ENCODE measurements around the gene FOLR3.
"Not testable (repeated sequence)": the region's sequence is repeated elsewhere in the genome, so short reads cannot be mapped to it uniquely, and the experiment has no call there.

FOLR3 gene

DNA sequence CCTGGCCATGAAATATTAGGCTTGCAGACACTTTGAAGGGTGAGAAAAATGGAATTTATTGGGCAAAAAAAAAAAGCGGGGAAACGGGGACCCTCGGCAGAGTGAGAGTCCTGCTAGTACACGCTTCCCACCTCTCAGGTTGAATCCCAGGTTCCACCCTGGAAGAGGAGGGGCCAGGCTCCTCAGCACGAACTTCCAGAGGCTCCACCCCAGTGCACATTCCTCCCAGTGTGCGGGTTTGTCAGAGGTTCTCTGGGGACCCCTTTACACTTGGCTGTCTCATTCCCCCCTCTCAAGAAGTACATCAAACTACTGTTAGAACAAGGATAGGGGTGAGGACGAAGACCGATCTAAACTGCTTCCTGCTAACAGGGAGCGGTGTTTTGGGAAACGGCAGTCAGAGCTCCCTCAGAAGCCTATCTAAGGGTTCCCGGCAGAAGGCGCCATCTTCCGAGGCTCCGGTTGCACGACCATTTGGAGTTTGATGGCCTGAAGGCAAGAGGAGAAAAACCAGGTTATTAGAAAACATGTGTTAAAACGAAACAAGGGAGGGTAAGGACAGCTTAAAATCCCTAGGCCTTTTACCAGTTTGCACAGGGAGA, 27.5 kb downstream of the FOLR3 start:
- DNase-seq (ENCODE audit: low read depth): no peak

DNA sequence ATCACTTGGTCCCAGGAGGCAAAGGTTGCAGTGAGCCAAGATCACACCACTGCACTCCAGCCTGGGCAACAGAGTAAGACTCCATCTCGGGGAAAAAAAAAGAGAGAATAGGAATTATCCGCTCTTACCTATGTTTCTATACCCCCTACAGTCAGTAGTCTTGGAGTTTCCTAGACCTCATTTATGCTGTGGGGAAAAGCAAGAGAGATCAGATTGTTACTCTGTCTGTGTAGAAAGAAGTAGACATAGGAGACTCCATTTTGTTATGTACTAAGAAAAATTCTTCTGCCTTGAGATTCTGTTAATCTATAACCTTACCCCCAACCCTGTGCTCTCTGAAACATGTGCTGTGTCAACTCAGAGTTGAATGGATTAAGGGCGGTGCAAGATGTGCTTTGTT, 28.7 kb downstream of the FOLR3 start:
- DNase-seq (ENCODE audit: low read depth): not testable (repeated sequence)

DNA sequence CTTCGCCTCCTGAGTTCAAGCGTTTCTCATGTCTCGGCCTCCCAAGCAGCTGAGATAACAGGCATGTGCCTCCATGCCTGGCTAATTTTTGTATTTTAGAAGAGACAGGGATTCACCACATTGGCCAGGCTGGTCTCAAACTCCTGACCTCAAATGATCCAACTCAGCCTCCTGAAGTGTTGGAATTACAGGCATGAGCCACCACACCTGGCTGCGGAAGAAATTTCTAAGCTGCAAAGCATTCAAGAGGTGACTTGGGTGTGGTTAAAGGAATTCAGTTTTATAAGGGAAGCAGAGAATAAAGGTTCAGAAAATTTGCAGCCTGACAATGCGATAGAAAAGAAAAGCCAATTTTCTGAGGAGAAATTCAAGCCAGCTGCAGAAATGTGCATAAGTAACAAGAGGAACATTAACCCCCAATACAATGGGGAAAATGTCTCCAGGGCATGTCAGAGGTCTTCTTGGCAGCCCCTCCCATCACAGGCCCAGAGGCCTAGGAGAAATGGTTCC, 33.6 kb downstream of the FOLR3 start:
- not testable (repeated sequence) for DNase-seq (ENCODE audit: low read depth)

DNA sequence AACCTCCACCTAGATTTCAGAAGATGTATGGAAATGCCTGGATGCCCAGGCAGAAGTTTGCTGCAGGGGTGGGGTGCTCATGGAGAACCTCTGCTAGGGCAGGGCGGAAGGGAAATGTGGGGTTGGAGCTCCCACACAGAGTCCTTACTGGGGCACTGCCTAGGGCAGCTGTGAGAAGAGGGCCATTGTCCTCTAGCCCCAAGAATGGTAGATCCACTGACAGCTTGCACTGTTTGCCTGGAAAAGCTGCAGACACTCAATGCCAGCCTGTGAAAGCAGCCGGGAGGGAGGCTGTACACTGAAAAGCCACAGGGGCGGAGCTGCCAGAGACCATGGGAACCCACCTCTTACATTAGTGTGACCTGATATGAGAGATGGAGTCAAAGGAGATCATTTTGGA, 34.2 kb downstream of the FOLR3 start:
- not testable (repeated sequence) for DNase-seq (ENCODE audit: low read depth)

DNA sequence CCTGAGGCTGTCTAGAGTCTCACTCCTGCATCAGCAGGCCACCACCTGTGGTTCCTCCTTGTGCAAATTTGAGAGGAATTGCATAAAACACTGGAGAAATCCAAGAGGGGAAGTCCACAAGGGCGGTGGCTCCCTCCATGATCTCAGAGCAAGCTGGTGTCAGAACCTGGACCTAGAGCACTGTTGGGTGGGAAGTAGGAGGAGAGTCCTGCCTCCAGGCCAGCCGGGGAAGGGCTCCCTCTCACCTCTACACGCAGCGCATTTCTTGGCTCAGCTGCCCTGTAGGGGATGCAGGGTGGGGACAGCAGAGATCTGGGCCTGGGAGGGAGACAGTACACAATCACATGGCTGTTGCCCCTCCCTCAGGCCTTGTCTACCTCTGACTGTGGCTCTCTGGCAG, 36.5 kb downstream of the FOLR3 start:
- not testable (repeated sequence) for DNase-seq (ENCODE audit: low read depth)

DNA sequence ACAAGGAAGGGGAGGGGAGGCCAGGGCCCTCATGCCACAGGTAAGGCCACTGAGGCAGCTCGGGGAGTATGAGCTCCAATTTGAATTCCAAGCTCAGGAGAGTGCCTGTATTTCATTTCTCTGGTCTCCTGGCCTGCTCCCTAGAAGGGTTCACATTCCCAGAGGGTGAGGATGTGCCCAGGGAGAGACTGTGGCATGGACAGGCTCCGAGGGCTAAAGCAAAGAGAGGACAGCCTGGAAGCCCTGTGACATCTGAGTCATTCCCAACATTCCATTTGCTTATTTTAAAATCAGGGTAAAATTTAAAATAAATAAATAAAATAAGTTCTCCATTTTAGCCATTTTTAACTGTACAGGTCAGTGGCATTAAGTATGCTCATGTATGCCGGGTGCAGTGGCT, 37.8 kb downstream of the FOLR3 start:
- DNase-seq (ENCODE audit: low read depth): no peak

DNA sequence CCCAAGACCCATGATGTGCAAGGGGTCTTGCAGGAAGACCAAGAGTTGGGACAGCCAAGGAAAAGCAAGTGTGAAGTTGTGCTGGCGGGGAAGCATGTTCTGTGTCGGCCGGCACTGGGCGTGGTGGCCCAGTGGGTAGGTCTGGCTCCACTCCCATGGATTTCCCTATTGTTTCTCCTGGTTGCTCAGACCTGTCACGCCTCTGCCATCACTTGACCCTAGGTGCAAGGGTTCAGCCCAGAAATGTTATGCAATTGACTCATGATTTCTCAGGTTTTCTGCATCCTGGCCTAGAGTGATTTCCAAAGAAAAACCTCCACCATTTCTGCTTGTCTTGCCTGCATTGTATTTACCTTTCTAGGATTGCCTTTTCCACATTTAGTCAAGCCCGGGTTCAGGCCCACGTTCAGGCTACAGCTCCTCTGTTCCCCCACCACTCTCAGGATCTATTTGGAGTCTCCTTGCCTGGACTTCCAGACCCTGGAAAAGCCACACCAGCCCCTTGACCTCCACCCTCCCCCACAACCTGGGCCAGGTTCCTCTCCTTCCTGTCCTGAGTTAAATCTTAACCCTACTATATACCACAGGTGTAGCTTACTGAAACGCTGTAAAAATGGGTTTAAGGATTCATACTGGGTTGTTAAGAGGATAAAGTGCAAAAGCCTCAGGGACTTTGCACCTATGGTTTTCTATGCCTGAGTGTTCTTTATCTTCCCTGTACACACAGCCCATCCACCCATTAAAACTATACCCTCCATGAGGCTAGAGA, 39.0 kb downstream of the FOLR3 start:
- DNase-seq (ENCODE audit: low read depth): no peak

DNA sequence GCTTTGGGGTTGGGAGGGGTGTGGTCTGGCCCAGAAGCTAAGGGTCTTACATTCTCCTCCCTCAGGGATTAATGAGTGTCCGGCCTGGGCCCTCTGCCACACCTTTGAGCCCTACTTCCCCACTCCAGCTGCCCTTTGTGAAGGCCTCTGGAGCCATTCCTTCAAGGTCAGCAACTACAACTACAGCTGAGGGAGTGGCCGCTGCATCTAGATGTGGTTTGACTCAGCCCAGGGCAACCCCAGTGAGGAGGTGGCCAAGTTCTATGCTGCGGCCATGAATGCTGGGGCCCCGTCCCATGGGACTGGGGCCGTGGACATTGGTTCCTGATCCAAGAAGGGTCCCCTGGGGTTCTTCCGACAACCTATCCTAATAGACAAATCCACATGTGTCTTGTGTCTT, 42.1 kb downstream of the FOLR3 start:
- DNase-seq (ENCODE audit: low read depth): no peak

DNA sequence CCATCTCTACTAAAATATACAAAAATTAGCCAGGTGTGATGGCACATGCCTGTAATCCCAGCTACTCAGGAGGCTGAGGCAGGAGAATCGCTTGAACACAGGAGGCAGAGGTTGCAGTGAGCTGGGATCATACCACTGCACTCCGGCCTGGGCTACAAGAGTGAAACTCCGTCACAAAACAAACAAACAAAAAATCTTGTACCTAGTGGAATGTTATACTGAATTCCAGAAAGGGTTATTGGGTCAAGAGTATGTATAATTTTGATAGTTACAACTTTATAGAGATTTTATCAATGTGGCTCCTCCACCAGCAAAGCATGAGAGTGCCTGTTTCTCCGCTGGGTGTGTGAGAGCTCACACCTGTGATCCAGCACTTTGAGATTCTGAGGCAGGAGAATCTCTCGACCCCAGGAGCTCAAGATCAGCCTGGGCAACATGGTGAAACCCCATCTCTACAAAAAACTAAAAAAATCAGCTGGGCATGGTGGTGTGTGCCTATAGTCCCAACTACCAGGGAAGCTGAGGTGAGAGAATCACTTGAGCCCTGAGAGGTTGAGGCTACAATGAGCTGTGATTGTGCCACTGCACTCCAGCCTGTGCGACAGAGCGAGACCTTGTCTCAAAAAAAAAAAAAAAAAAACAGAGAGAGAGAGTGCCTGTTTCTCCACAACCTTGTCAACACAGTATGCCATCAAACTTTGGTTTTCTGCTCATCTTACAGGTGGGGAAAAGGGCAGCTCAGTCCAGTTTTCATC, 43.7 kb downstream of the FOLR3 start:
- no peak for DNase-seq (ENCODE audit: low read depth)

DNA sequence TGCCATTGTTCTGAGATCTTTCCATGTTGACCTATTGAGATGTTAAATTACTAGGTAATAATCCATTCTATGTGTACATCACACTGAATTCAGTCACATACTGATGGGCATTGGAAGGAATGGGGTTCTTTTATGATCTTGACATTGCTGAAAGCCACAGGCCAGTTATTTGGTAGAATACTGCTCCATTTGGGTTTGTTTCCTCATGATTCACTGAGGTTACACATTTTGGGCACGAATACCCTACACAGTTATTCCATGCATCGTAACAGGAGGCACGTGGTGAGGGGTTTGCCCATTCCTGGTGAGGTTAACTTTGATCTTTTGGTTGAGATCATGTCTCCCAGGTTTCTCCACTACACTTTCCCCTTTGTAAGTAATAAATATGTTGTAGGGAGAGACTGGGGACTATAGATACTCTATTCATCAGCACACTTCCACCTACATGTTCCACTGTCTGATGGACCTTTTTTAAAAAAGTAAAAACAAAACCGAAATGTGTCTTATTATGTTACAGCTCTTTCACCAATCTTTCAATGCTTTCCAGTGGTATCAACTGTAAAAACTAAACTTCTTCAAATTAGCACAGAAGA, 44.4 kb downstream of the FOLR3 start:
- DNase-seq (ENCODE audit: low read depth): no peak

DNA sequence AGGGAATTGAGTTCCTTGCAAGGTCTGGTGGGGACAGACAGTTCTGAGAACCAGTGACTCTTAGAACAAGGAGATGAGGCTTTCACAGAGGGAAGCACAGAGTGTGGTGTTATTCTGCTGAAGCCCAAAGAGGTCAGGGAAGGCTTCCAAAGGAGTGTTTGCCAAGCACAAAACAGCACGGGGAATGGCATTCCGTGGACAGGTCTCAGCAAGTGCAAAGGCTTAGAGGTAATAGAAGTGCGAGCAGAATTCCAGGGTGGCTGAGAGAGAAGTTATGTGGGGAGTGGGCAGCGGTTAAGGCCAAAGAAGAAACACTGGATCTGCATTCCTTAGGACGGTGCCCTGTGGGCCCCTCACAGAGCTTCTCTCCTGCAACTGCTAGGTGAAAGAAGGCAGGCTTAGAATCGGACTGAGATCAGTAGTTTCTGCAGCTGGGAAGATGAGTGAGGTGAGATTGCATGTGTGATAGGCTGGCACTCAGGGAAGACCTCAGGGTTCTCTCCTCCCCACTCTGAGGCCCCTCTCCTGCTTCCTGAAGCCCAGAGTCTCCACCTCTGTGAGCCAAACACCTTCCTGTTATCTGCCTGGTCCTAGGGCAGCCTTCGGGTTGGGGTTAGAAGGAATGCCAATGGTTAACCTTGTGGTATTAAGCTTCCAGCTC, 45.5 kb downstream of the FOLR3 start:
- not testable (repeated sequence) for DNase-seq (ENCODE audit: low read depth)

DNA sequence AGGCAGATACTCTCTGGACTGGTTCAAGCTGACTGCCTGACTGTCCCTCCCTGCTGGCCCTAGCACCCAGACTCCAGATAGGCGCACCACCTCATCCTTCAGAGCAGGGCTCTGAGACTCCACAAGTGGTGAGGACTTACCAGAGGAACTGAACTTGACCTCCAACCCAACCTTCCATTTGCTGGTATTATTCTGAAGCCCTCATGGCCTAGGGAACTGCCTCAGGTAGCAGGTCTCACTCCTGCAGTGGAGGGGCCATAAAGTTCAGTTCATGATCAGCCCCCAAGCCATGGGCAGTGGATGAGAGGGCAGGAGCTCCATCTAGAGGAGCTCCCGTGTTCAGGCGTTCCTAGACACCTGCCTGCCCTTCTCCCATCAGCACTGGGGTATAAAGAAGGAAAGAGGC, 46.0 kb downstream of the FOLR3 start:
- not testable (repeated sequence) for DNase-seq (ENCODE audit: low read depth)

DNA sequence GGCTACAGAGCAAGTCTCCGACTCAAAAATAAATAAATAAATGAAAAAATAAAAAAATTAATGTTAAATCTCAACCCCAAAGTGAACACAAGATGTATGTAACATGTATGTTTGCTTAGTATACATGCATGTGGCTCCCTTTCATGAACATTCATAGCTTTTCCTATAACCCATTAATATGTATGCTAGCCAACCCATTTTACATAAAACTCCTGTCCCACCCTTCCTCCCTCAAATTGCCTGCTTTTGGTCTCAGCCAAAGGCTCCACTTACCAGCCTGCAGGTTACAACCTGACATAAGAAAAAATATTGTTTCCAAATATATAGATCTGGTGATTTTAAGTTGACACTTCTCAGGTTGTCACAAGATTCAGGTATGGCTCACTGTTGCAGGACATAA, 52.7 kb downstream of the FOLR3 start:
- no peak for DNase-seq (ENCODE audit: low read depth)

All from stimulated activated CD8-positive, alpha-beta memory T cell treated with anti-CD3 and anti-CD28 coated beads, Interleukin-4, amount 100 ng/mL, for 24 hours (primary cell).